PC-3 (cell line): Measurements from ENCODE around the gene PIGZ. TPM values are rescaled to one million over a fixed set of nuclear protein-coding genes. Genes with fewer than 3 reads are reported as not detected.

ENCODE experiments used
- ATAC-seq: fragments of 200-7000 bp; cut with Tn5 transposase; 2 replicates; pipeline ENCODE4 v1.9.1; 2020; ENCODE audit warnings: mild to moderate bottlenecking, moderate library complexity
- BruUV-seq: library from RNA; stranded (reverse); fragments of 400-500 nt; replicated peaks from 2 replicates; lab custom pipeline; 2021; lab: Mats Ljungman, UMichigan
- CTCF ChIA-PET: fragments of 300-600 bp; sonication (Branson Sonifier 250); formaldehyde crosslinking; loops from one replicate; lab custom pipeline; 2022; ENCODE audit warnings: antibody characterized with exemption; lab: Charles Lee
- POLR2A ChIA-PET: fragments of 300-600 bp; sonication (Branson Sonifier 250); formaldehyde crosslinking; loops from one replicate; lab custom pipeline; 2022; ENCODE audit warnings: antibody characterized with exemption; ENCODE audit not compliant: unreplicated experiment; lab: Charles Lee
- DNase-seq: peaks from one replicate; pipeline ENCODE4 v3.0.0-alpha.2; 2015
- H2AFZ ChIP-seq: fragments of 300-600 bp; sonication (generic); 2 replicates; pipeline ENCODE4 v1.6.0; 2016; ENCODE audit warnings: antibody characterized with exemption, low read length
- H3F3A ChIP-seq: fragments of 300-600 bp; sonication (generic); one replicate; pipeline ENCODE4 v1.6.0; 2017; ENCODE audit warnings: antibody characterized with exemption, low read length, control low read depth, mild to moderate bottlenecking; ENCODE audit not compliant: unreplicated experiment
- H3K27ac ChIP-seq: fragments of 300-600 bp; sonication (generic); 2 replicates; pipeline ENCODE4 v1.5.1; 2016; ENCODE audit warnings: mild to moderate bottlenecking, low read length
- H3K27me3 ChIP-seq: fragments of 300-600 bp; sonication (generic); 2 replicates; pipeline ENCODE4 v1.6.1; 2016; ENCODE audit warnings: low read length, mixed read lengths
- H3K36me3 ChIP-seq: fragments of 300-600 bp; sonication (generic); 2 replicates; pipeline ENCODE4 v1.6.1; 2016; ENCODE audit warnings: low read depth, mixed run types, low read length, mixed read lengths
- H3K4me1 ChIP-seq: fragments of 300-600 bp; sonication (generic); 2 replicates; pipeline ENCODE4 v1.5.1; 2016; ENCODE audit warnings: low read length; ENCODE audit not compliant: insufficient read depth
- H3K4me2 ChIP-seq: fragments of 300-600 bp; sonication (generic); 2 replicates; pipeline ENCODE4 v1.6.0; 2016; ENCODE audit warnings: low read length
- H3K4me3 ChIP-seq: fragments of 300-600 bp; sonication (generic); 2 replicates; pipeline ENCODE4 v1.5.1; 2016; ENCODE audit warnings: mild to moderate bottlenecking, low read length, mixed read lengths
- H3K79me2 ChIP-seq: fragments of 300-600 bp; sonication (generic); 2 replicates; pipeline ENCODE4 v1.6.1; 2017; ENCODE audit warnings: low read length, mixed read lengths
- H3K9ac ChIP-seq: fragments of 300-600 bp; sonication (generic); 2 replicates; pipeline ENCODE4 v1.6.0; 2016; ENCODE audit warnings: mild to moderate bottlenecking, low read length
- H3K9me2 ChIP-seq: fragments of 300-600 bp; sonication (generic); replicated peaks from 2 replicates; pipeline ENCODE4 v1.6.1; 2016; ENCODE audit warnings: mixed run types, low read length, mixed read lengths
- H3K9me3 ChIP-seq: fragments of 300-600 bp; sonication (generic); 2 replicates; pipeline ENCODE4 v1.6.1; 2016; ENCODE audit warnings: low read length, mixed read lengths
- H4K20me1 ChIP-seq: fragments of 300-600 bp; sonication (generic); 2 replicates; pipeline ENCODE4 v1.6.1; 2016; ENCODE audit warnings: low read length, mixed read lengths
- EZH2 ChIP-seq: fragments of 300-600 bp; sonication (generic); IDR thresholded peaks from one replicate; pipeline ENCODE4 v1.6.1; 2017; ENCODE audit warnings: antibody characterized with exemption, mild to moderate bottlenecking, low read length; ENCODE audit not compliant: unreplicated experiment
- EZH2phosphoT487 ChIP-seq: fragments of 300-600 bp; sonication (generic); IDR thresholded peaks from 2 replicates; pipeline ENCODE4 v1.6.1; 2018; ENCODE audit warnings: mild to moderate bottlenecking, antibody characterized with exemption, low read length, borderline replicate concordance
- intact Hi-C: fragments of 100-400 bp; cut with micrococcal nuclease; formaldehyde crosslinking; loops from 2 replicates; pipeline ENCODE4 v1.9.0; 2023
- total RNA-seq: library from RNA; depleted of rRNA; stranded (reverse); fragments of >200 nt; gene quantifications from 2 replicates; pipeline ENCODE4 v1.2.3, GENCODE V29; 2014
- TF ChIP-seq, protein P1 (sequence below): fragments of 300-600 bp; sonication (generic); conservative IDR thresholded peaks from 2 replicates; pipeline ENCODE4 v1.5.1; 2017; ENCODE audit warnings: antibody characterized with exemption, low read depth, mild to moderate bottlenecking, low read length

Gene PIGZ
- total RNA-seq, 1 experiment from 2014 or later = 1.6 TPM

DNA sequence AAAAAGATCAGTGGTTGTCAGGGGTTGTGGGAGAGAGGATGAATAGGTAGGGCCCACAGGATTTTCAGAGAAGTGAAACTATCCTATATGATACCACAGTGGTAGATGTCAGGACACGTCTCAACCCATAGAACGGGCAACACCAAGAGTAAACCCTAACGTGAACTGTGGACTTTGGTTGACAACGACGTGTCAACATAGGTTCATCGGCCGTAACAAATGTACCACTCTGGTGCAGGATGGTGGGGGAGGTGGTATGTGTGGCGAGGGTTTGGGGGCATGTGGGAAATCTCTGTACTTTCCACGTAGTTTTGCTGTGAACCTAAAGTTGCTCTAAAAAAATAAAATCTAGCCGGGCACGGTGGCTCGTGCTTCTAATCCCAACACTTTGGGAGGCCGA, 13.0 kb upstream of the PIGZ start:
- ATAC-seq = no peak
- intact Hi-C loops = no loop called here

DNA sequence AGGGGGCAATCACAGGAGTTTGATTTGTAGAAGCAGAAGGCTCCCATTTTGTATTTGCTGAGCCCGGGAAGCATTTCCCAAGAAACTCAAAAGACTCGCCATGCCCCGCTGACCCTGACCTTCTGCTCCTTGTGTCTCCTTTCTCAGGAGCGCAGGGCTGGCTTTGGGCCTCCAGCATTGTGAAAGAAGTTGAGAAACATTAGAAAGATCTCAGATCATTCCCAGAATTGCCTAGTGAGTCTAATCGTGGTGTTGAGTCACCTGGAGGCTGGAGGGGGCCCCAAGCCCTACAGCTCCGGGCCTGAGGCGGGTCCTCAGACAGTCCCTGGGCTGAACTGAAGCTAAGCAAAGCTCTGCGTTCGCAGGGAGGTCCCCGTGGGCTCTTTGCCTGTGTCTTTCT, 10.9 kb upstream of the PIGZ start:
- H3K9me2 ChIP-seq = no peaks in the 10 kb centered on the region
- H3K36me3 ChIP-seq = no peaks in the 10 kb centered on the region
- no TSS peak for BruUV-seq
- no peak overlapping the region for H3K9ac ChIP-seq
- no peak overlapping the region for H3K27ac ChIP-seq
- 0 out of 2 replicates have a peak, but pooled peaks cover 3% of the 10 kb centered on the region for H3K9me3 ChIP-seq
- H3K4me1 ChIP-seq = no peaks in the 10 kb centered on the region
- no peak for DNase-seq
- no peak for TF ChIP-seq EZH2phosphoT487
- TF ChIP-seq, protein P1, sequence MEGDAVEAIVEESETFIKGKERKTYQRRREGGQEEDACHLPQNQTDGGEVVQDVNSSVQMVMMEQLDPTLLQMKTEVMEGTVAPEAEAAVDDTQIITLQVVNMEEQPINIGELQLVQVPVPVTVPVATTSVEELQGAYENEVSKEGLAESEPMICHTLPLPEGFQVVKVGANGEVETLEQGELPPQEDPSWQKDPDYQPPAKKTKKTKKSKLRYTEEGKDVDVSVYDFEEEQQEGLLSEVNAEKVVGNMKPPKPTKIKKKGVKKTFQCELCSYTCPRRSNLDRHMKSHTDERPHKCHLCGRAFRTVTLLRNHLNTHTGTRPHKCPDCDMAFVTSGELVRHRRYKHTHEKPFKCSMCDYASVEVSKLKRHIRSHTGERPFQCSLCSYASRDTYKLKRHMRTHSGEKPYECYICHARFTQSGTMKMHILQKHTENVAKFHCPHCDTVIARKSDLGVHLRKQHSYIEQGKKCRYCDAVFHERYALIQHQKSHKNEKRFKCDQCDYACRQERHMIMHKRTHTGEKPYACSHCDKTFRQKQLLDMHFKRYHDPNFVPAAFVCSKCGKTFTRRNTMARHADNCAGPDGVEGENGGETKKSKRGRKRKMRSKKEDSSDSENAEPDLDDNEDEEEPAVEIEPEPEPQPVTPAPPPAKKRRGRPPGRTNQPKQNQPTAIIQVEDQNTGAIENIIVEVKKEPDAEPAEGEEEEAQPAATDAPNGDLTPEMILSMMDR = no peak
- no peak for TF ChIP-seq EZH2
- H3F3A ChIP-seq = no peaks in the 10 kb centered on the region
- ATAC-seq = no peak
- H3K79me2 ChIP-seq = no peaks in the 10 kb centered on the region
- no peak overlapping the region for H3K4me3 ChIP-seq
- intact Hi-C loops = loop anchor here (2.0 kb wide), 1 partner anchor 49 kb away; the partner anchor contains the start of gene MELTF
- no peaks in the 10 kb centered on the region for H4K20me1 ChIP-seq
- no peak overlapping the region for H3K4me2 ChIP-seq
- no peak overlapping the region for H2AFZ ChIP-seq
- no peaks in the 10 kb centered on the region for H3K27me3 ChIP-seq
- CTCF ChIA-PET = no interaction called here
- POLR2A ChIA-PET = no interaction called here

More for the DNA sequence above, 13.0 kb upstream of the PIGZ start:
- TF ChIP-seq EZH2 = no peak
- TF ChIP-seq EZH2phosphoT487 = no peak
- TF ChIP-seq, protein P1 = no peak
- ChIA-PET POLR2A (no interaction called here), CTCF (no interaction called here)
- H3K27ac ChIP-seq = no peak overlapping the region
- no peak overlapping the region for H3K9ac ChIP-seq
- no peak overlapping the region for H3K4me2 ChIP-seq
- H3K36me3 ChIP-seq = no peaks in the 10 kb centered on the region
- H3K9me3 ChIP-seq = 0 out of 2 replicates have a peak, but pooled peaks cover 3% of the 10 kb centered on the region
- BruUV-seq = no TSS peak
- H2AFZ ChIP-seq = no peak overlapping the region
- no peaks in the 10 kb centered on the region for H3K79me2 ChIP-seq
- H3F3A ChIP-seq = no peaks in the 10 kb centered on the region
- no peak for DNase-seq
- no peaks in the 10 kb centered on the region for H3K27me3 ChIP-seq
- H3K4me1 ChIP-seq = no peaks in the 10 kb centered on the region
- H3K4me3 ChIP-seq = no peak overlapping the region
- no peaks in the 10 kb centered on the region for H3K9me2 ChIP-seq
- H4K20me1 ChIP-seq = no peaks in the 10 kb centered on the region

DNA sequence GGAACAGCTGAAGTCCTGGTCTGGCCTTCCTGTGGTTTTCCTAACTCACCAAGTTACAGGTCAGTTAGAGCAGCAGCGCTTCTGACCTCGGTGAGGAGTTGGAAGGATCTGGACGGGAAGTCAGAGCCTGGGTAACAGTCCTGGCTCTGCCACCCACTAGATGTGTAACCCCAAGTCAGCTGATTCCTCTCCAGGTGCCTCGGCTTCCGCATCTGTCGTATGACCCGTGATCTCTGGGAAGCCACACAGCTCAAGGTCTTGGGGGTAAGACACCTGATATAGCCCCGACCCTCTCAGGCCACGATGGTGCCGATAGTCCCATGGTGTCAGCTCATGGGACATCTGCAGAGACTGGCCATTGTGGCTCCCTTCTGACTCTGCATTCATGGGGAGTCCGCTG, 8.3 kb upstream of the PIGZ start:
- Histone ChIP-seq H3K4me2 (no peak overlapping the region), H3K9me3 (no peaks in the 10 kb centered on the region), H3K36me3 (no peaks in the 10 kb centered on the region), H2AFZ (no peak overlapping the region), H3K27me3 (no peaks in the 10 kb centered on the region), H3K27ac (no peak overlapping the region), H4K20me1 (no peaks in the 10 kb centered on the region), H3K79me2 (no peaks in the 10 kb centered on the region), H3F3A (no peaks in the 10 kb centered on the region), H3K9ac (no peak overlapping the region), H3K9me2 (no peaks in the 10 kb centered on the region), H3K4me1 (no peaks in the 10 kb centered on the region), H3K4me3 (no peak overlapping the region)
- ATAC-seq (no peak), DNase-seq (no peak)
- CTCF ChIA-PET = no interaction called here
- POLR2A ChIA-PET = no interaction called here
- TF ChIP-seq EZH2 = no peak
- BruUV-seq = no TSS peak
- intact Hi-C loops = no loop called here
